ENCODE data around the gene HBZ.
"Not testable (repeated sequence)": the region's sequence is repeated elsewhere in the genome, so short reads cannot be mapped to it uniquely, and the experiment has no call there.

Gene HBZ

GRCh38 chr16:120756-121155, 31.7 kb upstream of the HBZ start:
- Histone ChIP-seq H3K4me3 (no peak overlapping the region), H3K27ac (no peak overlapping the region)
- TF ChIP-seq CTCF (IDR thresholded peaks at IDR 0.05) = no peak
- DNase-seq (ENCODE audit: low spot score) = no peak

- no peak for TF ChIP-seq CTCF (IDR thresholded peaks at IDR 0.05)
- Histone ChIP-seq H3K27ac (no peak overlapping the region), H3K4me3 (no peak overlapping the region)
- DNase-seq (ENCODE audit: low spot score) = no peak
These were observed 30.1 kb upstream of the HBZ start for GRCh38 chr16:122361-122760.

GRCh38 chr16:123558-124350, 28.7 kb upstream of the HBZ start:
- H3K27ac ChIP-seq; H3K4me3 ChIP-seq; DNase-seq (ENCODE audit: low spot score): not testable (repeated sequence)

DNA sequence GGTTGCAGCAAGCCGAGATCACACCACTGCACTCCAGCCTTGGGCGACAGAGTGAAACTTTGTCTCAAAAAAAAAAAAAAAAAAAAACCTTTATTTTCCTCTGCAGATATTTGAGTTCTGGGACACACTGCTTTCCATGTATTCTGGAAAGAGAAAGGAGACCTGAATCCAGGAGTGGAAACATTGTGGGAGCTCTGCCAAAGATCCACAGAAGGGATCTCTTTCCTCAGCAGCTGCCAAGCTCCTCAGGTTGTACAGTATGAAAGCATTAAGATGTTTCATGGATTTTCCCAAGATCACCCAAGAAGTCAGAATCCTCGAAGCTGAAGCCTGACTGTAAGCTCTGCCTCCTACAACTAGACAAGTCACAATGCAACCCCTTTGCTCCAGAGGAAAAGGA, 27.4 kb upstream of the HBZ start:
- Histone ChIP-seq H3K4me3 (no peak overlapping the region), H3K27ac (no peak overlapping the region)
- no peak for DNase-seq (ENCODE audit: low spot score)
- TF ChIP-seq CTCF (IDR thresholded peaks at IDR 0.05) = no peak

DNA sequence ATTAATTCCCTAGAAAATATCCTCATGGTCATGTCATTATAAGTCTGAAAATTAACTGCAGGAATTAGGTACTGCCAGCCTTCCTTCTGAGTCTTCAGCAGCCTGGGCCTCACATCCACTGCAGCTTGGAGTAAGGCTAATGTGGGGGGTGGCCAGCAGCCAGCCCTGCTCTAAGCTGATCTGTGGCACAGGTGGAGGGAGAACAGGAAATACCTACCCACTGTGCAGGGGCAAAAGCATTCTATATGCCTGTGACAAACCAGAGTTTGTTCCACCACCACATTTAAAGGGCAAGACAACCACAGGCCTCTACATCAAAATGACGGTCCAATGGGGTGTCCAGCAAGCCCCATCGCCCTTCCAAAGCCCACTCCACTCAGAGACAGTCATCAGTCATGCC, 23.4 kb upstream of the HBZ start:
- no peak overlapping the region for H3K27ac ChIP-seq
- TF ChIP-seq CTCF (IDR thresholded peaks at IDR 0.05) = no peak
- no peak for DNase-seq (ENCODE audit: low spot score)
- H3K4me3 ChIP-seq = no peak overlapping the region

- DNase-seq (ENCODE audit: low spot score) = no peak
- no peak for TF ChIP-seq CTCF (IDR thresholded peaks at IDR 0.05)
- no peak overlapping the region for H3K27ac ChIP-seq
These were observed 21.8 kb upstream of the HBZ start for GRCh38 chr16:130533-131173.

DNA sequence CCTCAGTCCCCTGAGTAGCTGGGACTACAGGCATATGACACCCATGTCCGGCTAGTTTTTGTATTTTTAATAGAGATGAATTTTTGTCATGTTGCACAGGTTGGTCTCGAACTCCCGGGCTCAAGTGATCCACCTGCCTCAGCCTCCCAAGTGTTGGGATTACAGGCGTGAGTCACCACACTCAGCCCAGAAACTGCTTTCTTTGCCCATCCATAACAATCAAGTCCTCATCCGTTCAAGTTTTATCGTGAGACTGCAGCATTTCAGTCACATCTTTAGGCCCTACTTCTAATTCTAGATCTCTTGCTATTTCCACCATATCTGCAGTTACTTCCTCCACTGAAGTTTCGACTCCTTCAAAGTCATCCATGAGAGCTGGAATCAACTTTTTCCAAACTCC, 20.3 kb upstream of the HBZ start:
- Histone ChIP-seq H3K4me3 (no peak overlapping the region), H3K27ac (no peak overlapping the region)
- no peak for TF ChIP-seq CTCF (IDR thresholded peaks at IDR 0.05)
- no peak for DNase-seq (ENCODE audit: low spot score)

More at GRCh38 chr16:130533-131173, 21.8 kb upstream of the HBZ start:
- no peak overlapping the region for H3K4me3 ChIP-seq
